Activated CD8-positive, alpha-beta memory T cell treated with anti-CD3 and anti-CD28 coated beads for 4 hours (primary cell): Measurements from ENCODE around the gene ZNF664.
A peak's percentile ranks its signal among the peaks of the same experiment; 100 is the strongest.

Source experiments
- DNase-seq, 2 donors: peaks; one replicate each; pipeline ENCODE4 v3.0.0-alpha.2; 2020; ENCODE audit warnings: low read depth in 2 of 2

The ZNF664 gene

DNA sequence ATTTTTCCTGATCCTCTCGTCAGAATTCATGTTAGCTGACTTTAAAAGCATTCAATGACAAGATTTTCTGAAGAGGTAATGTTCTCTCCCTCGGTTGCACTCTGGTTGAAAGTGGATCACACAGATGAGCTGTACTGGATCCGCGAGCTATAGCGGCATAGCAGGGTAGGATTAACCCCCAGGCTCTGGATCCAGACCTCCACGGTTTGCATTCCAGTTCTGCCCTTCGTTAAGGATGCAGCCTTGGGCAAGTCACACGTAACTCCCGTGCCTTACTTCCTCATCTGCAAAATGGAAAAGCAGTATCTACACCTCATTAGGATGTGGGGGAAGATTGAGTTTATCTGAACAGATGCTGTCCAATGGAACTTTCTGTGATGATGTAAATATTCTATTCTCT lies 14.1 kb upstream of the ZNF664 start:
- DNase-seq: no peak

DNA sequence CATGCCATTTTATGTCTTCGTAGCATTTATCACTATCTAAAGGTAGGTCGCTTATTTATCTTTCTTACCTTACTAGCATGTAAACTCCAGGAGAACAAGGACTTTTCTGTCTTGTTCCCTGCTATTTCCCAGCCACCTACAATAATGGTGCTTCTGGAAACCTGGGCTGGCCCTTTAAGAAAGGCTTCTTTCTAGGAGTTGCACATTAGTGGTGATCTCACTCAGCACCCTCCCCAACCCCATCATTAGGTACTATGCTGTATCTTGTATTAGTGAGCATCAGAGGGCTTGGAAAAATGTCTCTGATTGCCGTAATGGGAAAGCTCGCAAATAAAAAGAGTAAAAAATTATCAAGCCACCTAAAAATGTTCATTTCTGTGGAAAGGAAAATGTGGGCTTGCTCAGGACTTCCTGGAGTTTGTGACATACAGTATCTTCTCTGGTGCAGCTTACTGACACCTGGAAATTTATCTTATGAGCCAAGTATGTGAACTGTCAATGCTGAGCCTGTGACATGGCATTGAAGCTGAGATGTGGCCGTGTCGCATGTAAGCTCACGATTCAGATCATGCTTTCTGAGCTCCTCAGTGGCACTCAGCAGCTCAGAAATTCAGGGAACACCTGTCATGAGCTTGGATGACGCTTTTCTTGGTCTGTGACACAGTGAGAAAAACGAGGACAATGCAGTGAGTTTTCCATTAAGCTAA lies 12.8 kb upstream of the ZNF664 start:
- no peak for DNase-seq

DNA sequence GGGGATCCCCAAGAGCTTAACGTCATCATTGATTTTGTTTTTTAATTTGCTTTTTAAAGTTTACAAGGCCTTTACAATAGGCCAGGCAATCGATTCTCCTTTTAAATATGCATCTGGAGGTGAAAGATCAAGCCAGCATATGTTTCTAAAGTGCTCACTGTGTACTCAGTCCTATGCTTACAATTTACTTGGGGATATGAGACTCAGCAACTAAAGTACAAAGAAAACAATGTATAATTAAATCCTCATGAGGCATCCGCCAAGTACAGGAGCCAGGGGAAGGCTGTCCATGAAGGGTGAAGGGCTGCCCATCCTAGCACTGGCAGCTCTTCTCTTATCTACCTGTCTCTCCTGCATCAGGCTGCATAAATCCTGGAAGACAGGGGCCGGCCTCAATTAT lies 12.2 kb upstream of the ZNF664 start:
- no peak for DNase-seq

DNA sequence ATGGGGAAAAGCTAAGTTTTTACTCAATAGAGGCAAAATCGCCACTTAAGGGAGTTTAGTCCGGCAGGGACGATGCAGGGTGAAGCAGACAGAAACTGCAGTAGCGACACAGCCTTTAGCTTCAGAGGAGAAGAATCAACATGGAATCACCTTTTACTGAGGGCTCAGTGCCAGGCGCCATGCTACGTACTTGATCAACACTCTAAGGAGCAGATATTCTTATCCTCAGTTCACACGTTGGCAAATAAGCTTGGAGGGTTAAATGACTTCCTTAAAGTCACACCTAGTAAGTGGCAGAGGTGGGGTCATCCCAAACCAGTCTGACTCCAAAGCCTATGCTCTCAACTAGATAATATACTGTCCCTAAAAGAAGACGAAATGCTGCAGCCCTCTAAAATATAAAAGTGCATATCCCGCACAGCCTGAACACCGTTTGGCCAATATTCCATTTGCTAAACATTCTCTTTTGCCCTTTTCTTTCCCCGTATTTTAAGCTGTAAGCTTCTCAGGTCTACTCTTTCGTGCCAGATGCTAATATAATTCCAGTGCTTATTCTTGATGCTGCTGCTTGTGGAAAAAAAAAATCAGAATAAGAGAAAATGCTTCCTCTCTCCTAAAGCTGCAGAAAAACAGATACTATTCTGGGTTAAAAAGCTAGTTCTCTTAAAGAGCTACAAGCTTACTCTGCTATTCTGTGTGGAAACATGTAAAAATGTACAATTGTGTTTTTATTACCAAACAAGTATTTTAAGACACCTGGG lies 11.2 kb upstream of the ZNF664 start:
- DNase-seq: no peak

DNA sequence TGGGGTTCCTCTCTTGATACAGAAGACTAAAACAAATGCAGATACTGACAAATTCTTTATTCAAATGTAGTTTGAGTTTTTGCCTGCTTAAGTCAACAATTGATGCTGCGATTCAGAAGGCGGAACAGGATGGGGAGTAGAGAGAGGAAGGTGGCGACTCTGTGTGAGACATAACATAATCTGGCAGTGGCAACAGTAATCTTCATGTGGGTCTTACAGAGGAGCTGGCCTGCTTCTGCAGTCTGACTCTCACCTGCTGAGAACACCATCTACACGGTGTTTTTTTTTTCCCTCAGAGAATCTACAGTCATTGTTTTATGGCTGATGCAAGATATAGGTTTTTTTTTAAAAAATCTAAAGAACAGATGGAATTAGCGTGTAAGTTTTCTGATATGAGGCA lies 10.5 kb upstream of the ZNF664 start:
- DNase-seq: no peak

DNA sequence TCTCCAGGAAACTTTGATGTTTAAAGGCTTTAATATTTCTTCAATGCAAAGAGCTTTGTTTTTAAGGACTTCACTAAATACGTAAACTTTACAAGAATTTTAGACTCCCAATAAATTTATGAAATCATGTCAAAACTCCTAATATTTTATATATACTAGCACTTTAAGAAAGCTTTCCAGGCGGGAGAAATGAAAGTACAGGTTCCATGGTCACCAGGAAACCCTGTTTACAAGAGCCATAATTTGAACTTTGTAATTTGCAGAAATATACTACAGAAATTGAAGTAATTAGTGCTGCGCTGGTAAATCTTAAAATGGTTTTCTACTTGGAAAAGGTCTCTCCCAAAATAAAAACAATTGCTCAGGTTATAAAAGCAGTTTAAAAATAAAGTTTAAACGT lies 9.2 kb upstream of the ZNF664 start:
- no peak for DNase-seq

DNA sequence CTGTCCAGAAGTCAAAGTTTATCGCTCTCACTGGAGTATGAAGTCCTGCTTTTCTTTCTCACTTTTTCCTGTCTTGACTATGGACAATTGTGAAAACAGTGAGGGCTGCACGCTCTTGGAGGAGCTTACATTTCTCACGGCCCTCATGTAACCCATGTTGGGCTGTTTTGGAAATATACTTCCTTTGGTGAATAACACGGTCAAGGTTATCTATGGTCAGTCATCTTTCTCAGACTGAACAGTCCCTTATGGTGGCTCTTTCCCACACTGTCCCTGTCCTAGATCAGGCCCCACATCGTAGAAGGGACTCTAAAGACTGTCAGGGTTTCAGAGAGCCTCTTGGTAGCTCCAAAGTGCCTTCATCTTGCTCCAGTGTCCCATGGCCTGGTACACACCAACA lies 7.6 kb upstream of the ZNF664 start:
- DNase-seq: no peak

DNA sequence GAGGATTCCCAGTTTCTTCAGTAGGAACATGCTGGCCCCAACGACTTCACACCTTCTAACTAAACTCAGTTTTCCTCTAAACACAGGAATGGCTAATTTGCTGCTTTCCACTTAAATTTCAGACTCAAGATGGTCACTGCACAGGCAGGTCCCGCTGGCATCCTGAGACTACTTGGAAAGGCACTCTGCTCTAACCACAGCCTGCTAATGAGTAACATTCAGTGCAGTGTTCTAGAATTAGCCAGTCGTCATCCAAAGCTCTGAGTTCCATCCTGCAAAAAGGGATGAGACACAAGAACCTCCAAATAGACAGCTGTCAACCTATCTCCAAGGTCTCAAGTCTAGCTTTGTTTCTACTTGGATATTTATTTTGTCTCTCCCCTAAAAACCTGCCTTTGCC lies 6.4 kb upstream of the ZNF664 start:
- no peak for DNase-seq

DNA sequence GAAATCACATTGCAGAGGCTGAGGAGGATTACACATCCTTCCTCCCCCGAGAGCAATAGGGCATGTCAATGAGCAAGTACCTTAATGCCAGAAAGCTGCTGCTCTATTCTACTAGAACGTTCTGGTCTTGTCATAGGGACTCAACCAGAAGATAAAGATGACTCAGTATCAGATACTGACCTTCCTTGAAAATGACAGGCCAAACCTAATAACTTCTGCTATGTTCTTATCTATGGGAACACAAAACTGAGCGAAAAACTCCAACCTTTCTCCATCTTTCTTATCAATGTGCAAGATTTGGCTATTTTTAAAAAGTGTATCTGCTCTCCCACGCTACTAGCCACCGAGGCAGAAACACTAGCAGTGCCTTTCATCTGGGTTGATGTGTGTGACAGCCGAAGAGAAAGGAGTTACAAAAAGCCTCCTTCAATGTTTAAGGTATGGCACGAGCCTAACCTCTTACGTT lies 5.9 kb upstream of the ZNF664 start:
- DNase-seq: no peak

DNA sequence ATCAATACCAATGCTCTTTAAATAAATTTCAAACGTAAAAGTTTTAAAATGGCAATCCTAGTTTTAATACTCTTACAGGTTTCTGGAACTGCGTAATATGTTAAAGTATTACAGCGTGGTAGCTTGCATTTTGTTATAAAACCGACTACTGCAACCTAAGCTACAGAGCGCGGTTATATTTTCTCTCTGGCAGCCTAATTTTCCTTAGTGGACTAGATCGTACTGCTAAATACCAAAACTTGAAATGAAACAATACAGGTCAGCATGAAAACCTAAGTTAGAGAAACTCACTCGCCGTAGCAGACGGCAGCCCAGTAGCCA lies 1.6 kb upstream of the ZNF664 start:
- no peak for DNase-seq

DNA sequence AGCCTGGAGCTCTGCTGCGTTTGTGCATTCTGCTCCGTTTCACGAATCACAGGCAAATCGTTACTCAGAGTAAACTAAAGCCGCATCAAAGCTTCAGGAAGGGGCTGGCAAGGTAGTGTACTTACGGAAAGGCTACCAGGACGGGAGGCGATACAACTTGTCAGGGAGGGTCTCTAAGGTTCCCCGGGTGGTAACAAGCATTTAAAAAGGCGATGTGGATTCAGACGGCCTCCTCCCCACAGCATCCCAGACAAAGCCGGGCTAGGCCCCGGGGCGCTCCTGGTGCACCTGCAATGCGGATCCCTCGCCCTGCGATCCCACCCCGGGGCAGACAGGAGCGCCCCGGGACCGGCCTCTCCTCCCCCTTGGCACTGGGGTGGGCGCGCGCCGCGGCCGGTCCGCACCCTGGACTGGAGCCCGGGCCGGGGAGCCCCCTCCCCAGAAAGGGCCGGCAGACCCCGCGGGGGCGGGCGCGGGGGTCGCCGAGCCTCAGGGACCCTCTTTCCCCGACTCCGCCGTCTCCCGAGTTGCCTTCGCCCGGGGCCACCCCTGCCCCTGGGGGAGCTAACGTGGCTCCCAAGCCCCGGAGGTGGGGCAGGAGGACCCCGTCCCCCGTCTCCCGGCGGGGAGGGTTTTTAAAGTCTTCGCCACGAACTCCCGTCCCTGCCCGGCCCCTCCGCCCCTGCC lies 1.1 kb upstream of the ZNF664 start:
- DNase-seq: peak; percentile 9 to 12

DNA sequence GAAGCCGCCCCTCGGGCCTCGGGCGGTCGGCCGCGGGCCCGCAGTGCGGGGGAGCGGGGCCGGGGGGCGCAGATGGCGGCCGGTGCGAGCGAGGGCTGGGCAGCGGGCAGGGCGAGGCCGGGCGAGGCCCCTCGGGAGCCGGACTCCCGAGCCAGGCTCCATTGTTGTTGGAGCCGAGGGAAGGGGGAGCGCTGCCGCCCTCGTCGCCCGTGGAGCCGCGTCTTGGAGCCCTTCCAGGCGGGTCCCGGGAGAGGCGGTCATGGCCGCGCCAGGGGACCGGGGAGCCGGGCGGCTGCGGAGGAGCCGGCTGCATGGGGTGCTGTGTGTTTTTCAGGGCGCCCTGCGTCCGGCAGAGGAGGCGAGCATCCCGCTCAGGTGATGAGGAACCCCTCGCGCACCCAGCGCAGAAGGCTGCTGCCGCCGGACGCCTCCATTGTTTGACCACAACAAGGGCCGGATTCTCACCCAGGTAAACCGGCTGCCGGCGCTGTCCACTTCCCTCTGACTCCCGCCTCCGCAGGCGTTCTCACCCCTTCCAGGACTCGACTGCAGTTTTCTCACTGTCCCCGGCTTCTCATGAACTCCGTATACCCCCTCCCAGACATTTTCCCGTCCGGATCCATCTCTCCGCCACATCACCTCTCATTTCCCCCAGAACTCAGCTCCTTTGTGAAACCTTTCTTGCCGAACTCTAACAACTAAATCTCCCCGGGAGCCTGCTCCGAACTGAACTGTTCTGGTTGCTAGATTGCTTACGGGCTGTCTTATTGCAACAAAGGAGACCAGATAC lies 732 bp downstream of the ZNF664 start:
- DNase-seq: no peak

DNA sequence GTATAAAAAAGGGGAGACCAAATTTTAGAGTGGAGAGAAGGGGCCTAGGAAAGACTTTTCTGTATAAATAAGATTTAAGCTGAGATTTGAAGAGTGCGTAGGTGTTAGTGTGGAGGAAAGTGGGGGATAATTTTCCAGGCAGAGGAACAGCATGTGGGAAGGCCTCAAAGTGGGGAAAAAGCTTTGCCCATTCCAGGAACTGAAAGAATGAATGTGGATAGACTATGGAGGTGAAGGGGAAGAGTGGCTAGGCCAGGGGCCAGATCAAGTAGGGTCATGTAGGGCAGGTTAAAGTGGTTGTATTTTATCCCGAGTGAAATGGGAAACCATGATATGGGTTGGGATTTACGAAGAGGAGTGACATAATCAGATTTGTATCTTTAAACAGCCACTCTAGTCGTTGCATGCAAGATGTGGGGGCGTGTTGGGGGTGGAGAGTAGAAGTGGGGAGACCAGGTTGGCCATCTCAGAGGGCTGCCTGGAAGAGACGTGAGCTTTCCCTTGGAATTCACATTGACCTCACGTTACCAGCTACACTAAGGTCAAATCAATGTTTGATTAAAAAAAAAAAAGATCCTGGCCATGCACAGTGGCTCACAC lies 3.3 kb downstream of the ZNF664 start:
- no peak for DNase-seq

DNA sequence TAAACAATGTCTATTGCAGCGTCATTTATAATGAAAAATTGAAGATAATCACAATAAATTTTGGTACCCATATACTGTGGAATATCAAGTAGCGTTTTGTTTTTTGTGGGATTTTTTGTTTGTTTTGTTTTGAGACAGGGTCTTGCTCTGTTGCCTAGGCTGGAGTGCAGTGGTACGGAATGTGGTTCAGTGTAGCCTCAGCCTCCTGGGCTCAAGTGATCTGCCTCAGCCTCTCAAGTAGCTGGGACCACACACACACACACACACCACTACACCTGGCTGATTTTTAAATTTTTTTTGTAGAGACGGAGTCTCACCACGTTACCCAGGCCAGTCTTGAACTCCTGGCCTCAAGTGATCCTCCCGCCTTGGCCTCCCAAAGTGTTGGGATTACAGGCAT lies 6.6 kb downstream of the ZNF664 start:
- DNase-seq: no peak

DNA sequence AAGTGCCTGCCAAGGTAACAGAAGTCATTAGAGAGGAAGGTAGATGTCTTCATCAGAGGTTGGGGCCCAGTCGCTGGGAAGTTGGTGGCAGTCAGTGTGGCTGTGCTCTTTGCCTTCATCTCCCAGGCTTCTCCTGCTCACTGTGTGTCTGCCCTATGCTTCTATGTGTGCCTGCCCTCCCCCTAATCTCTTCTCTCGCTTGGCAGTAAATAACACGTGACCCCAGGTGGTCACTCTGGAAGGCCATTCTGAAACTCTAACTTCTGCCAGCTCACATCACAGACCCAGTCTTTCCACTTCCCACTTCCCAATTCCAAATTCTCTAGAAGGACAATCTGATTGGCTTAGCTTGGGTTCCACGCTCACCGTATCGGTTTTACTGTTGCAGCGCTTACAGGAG lies 9.3 kb downstream of the ZNF664 start:
- DNase-seq: no peak

DNA sequence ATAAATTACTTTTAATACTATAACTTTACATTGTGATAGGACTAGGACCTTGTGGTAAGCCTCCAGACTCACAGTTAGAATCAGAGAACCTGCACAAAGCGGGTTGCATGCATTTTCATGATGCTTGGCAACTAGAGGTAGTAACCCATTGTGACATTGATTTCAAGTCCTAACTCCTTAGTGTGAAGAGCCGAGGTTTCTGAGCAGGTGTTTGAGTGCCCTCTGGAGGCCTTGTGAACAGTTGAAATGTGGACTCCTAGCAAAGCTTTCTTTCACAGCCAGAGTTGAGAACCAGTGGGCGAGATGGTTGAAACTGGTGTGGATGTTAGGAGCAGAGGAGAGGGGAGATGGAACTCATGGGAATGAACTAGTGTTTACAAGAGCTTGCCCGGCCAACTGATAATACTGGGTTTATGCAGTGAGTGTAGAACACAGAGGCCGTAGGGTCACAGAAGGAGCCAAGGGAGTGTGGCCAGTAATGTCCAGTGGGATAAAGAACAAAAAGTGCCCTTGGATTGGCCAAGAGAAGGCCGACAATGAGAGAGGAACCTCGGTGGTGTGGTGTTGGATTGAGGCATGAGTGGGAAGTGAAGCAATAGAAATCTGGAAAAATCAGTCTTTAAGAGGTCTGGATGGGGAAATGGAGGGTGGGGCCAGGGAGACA lies 10.9 kb downstream of the ZNF664 start:
- DNase-seq: peak; percentile 12 to 31

DNA sequence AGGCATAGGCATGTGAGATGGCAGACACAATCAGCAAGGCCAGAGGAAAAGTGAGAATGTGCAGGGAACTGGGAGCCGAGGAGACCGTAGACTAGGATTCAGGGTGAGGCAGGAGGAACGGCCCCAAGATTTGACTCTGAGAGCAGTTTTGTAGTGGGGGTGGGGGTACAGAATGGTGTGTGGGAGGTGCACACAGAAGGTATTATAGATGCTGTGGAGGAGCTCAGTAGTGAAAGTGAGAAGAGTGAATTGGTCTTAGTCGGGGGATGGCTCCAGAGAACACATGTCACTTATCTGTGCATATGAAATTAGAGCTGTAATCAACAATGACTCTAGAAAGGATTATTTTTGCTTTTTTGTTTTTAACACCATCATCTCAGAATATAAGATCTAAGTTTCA lies 11.9 kb downstream of the ZNF664 start:
- DNase-seq: no peak

DNA sequence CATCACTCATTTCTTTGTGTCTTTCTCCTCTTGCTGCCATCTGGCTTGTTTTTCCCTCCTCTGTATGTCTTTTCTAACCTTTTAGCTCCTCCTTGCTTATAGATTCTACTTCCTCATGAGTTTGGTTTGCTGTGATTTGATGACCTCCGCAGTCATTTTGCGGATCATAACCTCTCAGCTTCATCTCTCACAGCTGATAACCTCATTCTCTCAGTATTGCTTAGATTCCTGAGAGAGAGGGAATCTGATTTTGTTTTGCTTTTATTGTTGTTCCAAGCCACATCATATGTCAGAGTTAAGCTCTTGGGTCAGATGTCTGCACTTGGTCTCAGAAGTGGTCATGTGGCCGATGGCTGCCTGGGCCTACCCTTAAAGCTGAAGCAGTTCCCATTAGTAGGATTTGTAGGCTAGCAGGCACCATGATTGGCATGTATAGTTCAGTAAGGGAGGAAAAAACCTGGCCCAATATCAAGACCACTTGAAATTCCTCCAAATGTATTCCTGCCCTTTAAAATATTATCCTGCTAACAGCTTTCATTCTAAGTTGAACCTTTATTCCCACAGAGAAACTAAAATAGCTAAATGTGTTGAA lies 13.5 kb downstream of the ZNF664 start:
- no peak for DNase-seq

DNA sequence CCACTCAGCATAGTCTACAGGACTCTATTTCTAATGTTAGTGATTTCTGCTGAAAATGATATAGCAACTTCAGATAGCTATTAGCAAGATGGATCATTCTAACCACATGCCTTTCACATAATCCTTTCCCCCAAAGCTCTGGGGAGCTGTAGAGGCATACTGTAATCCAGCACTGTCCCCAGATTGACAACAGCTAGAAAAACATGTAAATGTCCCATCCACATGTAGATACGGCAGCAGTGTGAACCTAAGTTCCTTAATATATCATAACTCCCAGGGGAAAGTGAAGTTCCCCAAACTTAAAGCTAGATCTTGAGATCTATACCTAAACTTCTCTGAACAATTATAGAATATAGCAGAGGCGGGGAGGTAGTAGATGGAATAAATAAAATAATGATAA lies 14.0 kb downstream of the ZNF664 start:
- no peak for DNase-seq

DNA sequence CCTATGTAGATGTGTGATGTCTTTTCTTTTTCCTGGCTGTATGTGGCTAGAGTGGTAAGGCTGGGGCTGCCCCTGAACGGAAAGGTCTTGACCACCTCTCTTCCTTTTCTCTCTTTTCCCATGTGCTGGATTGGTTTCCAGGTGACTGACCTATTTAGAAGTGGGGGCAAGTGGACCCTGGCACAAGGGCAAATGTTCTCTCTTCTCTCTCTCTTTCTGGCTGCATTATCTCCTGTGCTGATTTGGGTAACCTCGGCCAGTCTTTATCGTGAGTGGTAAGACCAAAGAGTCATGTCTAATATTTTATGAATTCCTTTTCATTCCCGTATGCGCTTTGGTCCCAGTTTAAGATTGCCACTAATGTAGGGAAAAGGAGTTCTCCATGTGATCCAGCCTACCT lies 16.2 kb downstream of the ZNF664 start:
- DNase-seq: no peak

DNA sequence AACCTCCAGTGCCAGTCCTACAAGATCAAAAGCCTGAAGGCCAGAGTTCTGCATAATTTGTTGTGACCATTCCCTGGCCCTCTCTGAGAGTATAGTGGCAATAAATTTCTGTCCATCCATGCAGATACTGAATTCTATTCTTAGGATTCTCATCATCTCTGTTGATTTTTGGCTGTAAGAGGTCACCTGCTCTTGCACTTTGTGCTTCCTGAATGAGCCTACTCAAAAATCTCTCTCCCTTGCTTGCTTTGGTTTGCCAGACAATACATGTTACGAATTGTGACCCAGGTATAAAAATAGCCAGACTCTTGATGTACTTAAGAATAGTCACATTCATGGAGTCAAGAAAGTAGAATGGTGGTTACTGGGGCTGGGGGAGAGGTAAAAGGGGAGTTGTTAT lies 16.7 kb downstream of the ZNF664 start:
- no peak for DNase-seq
